Measurements from ENCODE around the gene TRIL.

TRIL gene

GRCh38 chr7:28980451-28981160 lies 22.5 kb upstream of the TRIL start:
- FAIRE-seq: no peak

DNA sequence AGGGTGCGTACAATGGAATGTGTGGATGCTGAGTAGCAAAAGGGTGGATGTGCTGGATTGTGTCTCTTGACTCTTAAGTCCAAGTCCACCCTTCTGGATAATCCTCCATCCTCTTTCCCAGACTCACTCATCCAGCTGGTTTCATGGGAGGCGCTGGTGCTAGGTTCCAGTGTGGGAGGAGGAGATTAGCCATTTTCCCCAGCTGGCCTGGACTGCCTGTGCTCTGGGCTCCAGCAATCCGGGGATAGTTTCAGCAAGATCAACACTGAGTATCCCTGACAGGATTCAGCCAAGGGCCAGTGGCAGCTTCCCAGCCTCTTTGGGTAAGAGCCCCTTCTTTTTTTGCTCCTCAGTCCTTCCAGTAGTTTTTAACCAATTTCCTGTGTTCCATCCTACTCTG lies 21.6 kb upstream of the TRIL start:
- no peak for FAIRE-seq

DNA sequence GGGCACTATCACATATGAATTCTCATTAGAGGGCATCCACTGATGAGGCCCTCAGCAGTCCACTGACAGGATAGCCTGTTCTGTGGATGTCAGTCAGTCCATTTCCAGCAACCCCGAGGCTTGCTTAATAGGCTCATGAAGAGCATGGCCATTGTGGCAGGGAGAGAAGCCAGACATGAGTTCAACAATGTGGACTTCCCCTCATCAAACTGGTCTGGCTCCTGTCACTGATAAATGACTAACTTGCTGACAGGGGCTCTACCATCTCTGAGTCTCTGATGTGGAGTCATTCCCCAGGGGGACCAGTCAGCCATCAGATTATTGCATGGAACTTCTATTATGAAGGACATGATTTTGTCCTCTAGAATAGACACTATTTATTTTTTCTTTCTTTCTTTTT lies 19.8 kb upstream of the TRIL start:
- no peak for FAIRE-seq

DNA sequence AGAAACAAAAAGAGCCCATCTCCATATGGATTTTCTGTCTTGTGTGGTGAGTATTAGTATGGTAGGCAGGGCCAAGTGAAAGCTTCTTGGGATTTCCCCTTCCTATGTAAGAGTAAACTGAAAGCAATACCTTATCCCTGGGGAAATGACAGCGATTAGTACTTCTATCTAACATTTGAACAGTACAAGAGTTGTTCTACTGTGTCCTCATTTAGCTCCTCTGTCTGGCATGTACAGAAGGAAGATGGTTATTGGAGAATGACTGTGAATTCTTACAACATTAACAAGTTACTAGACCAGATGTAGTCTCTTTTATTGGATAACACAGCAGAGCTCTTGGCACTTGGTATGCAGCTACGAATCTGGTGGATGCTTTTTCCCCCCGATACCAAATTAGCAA lies 17.9 kb upstream of the TRIL start:
- FAIRE-seq: no peak

DNA sequence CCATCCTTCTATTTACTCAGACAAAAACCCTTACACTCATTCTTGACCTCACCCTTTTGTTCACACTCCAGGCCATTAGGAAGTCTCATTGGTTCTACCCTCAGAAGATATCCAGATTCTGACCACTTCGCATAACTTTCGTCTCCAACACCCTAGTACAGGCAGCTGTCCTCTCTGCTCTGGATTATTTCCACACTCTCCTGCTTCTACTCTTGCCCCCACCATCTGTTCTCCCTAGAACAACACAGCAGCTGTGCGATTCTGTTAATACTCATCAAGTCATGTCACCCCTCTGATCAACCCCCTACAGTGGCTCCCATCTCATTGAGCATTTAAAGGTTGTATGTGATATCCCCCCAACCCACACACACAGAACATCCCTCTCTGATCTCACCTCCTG lies 15.5 kb upstream of the TRIL start:
- no peak for FAIRE-seq

- no peak for FAIRE-seq
Observed at GRCh38 chr7:28964056-28964455, 5.9 kb upstream of the TRIL start.

DNA sequence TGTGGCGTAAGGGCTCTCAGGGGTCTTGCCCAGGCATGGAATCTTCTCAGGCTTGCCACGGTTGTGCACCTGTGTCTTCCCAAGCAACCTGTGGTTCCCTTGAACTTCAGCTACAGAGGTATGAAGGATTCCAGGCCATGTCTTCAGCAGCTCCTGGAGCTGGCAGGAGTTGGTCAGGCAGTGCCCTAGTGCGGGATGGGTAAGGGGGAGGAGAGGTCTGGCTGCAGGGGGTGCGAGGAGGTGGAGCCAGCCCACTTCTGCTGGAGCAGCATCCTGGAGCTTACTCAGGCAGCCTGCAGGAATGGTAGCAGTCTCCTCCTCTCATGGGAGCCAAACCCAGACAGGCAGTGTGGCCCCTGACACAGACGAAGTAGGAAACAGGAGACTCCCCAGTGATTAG lies 3.8 kb upstream of the TRIL start:
- no peak for FAIRE-seq

DNA sequence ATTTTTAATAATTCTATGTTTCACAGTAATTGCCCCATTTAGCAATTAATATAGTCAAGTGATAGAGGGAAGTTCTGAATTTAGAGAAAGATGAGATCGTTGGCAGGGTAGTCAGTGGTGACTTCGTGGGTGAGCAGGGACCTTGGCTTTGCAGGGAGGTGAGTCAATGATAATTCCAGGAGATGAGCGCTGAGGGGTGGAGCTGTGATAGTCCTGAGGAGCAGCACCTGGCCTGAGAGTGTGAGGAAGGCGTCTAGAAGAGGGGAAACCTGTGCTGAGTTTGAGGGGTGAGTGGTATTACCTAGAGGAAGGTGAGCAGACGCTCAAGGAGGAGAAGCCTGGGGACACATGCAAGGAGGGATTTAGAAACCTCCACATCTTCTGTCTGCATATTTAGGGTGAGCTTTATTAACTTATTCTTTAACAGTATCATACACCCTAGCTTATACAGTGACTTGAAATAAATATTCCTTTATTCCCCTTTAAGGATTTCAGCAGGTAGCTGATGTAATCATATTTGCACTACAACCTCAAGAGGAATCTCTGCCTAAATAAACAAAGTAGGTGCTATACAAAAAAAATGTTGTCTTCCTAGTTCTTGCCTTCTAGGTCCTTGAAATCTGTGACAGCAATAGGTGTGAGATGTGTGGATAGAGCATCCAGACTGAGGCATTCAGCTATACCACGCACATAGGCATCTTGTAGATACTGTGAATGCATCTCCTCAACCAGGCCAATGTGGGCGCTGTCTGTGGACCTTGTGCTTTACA lies 2.1 kb upstream of the TRIL start:
- FAIRE-seq: no peak

DNA sequence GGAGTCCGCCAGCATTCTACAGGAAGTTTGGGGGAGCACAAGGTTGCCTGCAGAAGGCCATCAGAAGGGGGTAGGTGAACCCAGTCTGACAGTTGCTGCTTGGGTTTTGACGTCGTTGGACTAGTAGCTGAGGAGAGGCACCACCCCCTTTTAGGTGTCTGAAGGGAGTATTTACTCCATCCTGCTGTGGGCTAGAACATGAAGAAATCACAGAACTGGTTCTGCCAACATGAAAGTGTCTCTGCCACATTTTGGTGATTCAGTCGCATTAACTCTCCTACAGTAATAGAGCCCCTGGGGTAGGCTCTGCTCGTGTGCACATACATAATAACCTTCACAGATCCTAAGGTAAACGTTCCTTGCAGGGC lies 834 bp upstream of the TRIL start:
- no peak for FAIRE-seq

DNA sequence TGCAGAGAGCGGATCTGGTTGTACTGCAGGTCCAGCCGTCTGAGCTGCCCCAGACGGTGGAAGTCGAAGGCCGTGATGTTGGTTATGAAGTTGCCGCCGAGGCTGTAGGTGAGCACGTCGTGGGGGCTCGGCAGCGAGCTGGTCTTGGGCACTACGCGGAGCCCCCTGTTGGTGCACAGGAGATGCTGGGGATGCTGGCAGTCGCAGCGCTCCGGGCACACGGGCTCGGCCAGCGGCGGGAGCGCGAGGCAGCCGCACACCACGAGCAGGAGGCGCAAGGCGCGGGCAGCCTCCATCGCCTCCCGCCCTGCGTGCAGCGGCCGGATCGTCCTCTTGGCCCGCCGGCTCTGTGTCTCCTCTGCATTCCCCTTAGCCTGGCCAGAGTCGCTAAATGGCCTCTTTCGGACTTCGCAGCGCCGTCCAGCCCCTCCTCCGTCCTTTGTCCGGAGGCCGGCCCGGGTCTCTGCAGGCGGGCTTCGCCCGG lies 337 bp downstream of the TRIL start:
- no peak for FAIRE-seq

DNA sequence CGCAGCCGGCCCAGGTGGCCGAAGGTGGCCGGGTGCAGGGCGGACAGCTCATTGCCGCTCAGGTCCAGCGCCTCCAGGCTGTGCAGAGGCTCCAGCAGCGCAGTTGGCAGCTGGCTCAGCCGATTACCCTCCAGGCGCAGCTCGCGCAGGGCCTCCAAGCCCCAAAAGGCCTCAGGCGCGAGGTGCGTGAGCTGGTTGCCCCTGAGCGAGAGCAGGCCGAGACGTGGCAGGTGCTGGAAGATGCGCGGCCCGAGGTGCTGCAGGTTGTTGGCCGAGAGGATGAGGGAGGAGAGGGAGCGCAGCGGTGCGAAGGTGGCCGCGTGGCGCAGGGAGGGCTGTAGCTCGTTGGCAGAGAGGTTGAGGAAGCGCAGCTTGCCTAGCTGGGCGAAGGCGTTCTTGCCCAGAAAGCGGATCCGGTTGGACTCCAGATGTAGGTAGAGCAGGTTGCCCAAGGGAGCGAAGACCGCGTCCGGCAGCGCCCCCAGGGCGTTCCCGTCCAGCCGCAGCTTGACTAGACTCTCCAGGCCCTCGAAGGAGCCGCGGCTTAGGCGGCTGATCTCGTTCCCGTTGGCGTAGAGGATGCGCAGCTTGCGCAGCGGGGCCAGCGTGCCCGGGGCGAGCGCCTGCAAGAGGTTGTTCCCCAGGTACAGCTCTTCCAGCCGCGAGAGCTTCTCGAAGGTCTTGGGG lies 923 bp downstream of the TRIL start:
- FAIRE-seq: no peak

GRCh38 chr7:28956608-28957063 lies 1.5 kb downstream of the TRIL start:
- no peak for FAIRE-seq

GRCh38 chr7:28955718-28956607 lies 2.2 kb downstream of the TRIL start:
- FAIRE-seq: no peak

DNA sequence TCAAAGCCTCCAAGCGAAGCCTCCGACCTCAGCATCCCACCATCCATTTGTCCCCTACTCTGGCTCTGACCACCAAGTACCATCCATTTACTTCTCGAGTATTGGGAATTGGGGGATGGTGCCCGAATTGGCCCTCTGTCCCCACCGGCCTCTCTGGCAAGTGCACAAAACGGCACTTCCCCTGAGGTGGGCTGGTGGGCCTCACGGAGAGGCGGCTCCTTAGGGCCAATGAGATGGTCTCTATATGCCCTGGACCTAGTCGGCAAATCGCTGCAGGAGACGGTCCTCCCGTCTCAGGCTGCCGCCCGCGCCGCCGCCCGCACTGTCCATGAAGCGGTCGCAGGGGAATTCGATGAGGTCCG lies 2.8 kb downstream of the TRIL start:
- FAIRE-seq: no peak

DNA sequence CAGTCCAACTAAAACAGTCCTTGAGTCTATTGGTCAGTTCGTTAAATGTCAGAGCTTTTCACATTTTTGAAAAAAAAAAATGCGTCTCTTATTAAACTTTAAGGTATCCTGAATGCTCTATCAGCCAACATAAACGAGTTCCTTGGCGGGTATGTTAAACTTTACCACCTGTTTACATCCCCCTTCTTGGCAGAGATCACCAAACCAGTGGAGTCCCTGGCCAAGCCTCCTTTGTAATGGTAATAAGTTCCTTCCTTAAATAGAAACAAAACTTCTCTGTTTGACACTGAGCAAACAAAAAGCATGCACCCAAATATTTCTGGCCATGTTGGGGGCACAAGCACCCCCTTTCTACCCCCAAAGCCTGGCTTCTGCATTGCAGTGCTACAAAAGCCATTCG lies 3.2 kb downstream of the TRIL start:
- FAIRE-seq: no peak

- no peak for FAIRE-seq
Observed at GRCh38 chr7:28954471-28954870, 3.7 kb downstream of the TRIL start.

- no peak for FAIRE-seq
Observed at GRCh38 chr7:28953633-28954032, 4.5 kb downstream of the TRIL start.

DNA sequence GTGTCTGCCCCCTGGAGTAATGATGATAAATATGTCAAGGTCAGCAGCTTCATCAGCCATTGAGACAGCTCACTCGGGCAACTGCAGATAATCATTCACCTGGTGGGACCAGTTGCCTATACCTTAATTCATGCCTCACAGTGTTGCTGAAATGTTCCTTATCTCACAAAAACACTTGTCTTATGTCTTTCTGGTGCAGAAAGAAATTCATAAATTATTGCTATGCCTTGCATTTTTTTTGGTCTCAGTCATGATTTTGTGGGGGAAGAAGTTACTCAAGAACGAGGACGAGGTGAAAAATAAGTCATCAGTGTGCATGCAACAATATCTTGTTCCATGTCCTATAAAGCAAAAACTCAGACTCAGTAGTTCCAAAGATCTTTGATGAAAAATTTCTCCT lies 16.0 kb downstream of the TRIL start:
- no peak for FAIRE-seq

DNA sequence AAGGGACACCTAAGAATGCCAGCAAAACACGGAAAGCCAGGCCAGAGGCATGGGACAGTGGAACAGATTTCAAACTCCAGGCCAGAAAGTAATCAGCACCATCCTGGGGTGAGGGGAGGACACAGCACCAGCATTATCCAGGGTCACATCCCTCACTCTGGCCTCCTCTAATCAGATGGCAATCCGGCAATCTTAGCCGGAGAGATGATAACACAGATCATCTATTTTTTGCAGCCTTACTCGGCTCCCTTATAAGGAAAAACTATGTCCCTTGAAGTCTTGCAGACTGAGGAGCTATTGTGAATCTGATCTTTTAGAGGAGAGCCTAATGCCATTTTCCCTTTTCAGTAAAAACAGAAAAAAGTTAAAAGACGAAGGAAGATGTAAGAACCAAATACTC lies 16.5 kb downstream of the TRIL start:
- no peak for FAIRE-seq

DNA sequence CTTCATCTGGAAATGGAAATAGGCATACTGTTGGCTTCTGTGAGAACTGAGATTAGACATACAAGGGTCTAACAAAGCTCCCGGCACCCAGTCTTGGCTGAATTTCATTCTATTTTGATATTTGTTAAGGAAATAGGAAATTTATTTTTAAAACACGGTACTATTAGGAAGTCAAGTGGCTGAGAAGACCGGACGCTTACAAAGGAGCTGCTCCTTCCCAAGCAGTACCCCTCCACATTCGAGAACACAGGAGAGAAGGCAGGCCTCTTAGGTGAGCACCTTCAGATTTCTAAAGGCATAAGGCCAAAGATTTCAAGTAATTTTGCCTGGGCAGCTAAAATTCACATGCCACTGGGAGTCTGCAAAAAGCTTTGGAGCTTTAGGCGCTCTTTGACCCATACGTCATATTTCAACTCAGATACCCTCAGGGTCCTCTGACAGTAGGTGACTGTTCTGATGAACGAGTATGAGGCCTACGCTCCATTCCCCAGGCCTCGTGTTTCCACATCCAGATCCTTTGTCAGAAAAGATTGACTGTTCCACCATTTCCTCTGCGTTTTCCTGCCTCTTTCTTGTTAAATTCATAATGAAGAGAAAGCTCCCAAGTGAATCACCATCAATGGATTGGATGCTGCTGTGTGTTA lies 17.3 kb downstream of the TRIL start:
- no peak for FAIRE-seq

DNA sequence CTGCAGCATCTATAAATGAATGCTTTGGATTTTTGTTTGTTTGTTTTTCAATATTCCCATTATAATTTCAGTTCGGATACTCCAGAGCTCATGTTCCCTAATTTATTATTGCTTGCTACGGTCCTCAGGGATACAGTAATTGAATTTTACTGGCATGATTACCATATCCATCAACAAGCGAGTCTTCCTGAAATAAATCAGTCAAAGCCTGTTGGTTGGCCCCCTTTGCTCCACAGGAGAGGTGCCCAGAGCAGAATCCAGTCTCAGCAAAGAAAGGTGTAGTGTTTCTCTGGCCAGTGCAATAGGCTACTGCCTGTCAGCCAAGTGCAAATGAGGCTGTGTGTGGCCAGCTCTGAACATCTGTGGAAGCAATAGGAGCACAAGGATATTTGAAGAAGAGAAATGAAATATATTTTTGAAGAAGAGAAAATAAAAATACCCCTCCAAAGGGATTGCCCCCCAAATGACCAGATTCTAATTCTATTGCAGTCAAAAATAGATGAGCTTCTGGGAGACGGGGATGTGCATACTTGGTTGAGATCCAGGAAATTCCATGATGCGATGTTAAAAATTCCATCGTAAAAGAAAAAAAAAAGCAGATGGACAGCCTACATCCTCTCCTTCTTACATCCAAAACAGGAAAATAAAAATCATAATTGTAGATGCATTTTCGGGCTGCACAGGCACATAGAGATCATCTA lies 18.1 kb downstream of the TRIL start:
- no peak for FAIRE-seq

- no peak for FAIRE-seq
Observed at GRCh38 chr7:28939367-28939766, 18.8 kb downstream of the TRIL start.

Measured in A204.1 (cell line).